GM19452 (cell line): ENCODE measurements around the gene STAM2.
"Not testable (repeated sequence)": the region's sequence is repeated elsewhere in the genome, so short reads cannot be mapped to it uniquely, and the experiment has no call there.

Experiments used
- ATAC-seq: cut with Tn5 transposase; IDR thresholded peaks from one replicate; pipeline ENCODE4 v1.9.1; 2021; ENCODE audit not compliant: unreplicated experiment

The STAM2 gene

DNA sequence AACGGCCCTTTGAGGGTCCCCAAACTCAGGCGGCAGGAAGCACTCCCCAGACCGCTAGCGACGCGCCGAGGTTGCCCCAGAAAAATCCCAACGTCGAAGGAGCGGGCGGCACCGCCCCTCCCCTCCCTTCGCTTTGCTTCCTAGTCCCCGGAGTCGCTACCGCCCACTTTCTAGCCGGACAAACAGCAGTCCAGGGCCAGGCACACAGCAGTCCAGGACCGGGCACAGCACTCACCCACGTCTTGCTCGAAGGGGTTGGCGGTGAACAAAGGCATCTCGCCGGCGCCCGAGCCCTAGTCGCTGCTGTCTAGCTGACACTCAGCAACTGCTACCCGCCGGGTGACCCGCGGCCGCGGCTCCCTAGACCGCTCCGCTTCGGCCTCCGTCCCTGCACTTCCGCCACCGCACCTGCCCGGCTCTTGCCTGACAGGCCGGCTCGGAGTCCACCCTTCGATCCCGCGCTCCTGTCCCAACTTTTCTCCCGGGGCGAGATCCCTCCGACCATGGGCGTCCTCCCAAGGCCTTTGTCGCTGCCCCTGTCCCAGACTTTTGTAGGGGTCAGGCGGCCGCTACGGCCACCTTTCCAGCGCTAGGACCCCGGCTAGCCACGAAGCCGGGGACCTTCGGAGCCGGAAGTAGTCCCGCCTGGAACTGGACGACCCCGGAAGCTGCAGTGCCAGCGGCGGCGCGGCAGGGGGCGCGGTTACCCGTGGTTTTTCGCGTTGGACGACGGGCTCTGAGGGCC lies at the start of gene STAM2:
Gene STAM2 (minus strand): TSS at position 396 of the 745 bp plus-strand sequence. CDS start 121 bp downstream, at position 275.
- peak; percentile 81 for ATAC-seq

DNA sequence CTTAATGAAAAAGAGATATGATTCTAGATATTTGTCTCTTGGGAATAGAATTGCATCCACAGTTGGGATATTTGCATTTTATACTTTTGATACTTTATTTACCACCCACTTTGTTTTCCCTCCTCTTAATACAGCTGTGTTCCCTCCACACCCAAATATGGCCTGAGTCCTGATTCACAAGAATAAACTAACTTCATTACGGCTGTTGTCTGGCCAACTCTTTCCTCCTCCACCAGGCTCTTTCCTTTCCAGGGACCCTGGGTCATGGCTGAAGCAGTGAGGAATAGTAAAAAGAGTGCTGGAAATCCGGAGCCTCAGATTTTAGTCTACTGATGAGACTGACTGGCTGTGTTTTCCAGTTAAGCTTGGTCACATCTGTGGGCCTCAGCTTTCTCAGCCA lies 48.4 kb upstream of the STAM2 start:
- no peak for ATAC-seq

DNA sequence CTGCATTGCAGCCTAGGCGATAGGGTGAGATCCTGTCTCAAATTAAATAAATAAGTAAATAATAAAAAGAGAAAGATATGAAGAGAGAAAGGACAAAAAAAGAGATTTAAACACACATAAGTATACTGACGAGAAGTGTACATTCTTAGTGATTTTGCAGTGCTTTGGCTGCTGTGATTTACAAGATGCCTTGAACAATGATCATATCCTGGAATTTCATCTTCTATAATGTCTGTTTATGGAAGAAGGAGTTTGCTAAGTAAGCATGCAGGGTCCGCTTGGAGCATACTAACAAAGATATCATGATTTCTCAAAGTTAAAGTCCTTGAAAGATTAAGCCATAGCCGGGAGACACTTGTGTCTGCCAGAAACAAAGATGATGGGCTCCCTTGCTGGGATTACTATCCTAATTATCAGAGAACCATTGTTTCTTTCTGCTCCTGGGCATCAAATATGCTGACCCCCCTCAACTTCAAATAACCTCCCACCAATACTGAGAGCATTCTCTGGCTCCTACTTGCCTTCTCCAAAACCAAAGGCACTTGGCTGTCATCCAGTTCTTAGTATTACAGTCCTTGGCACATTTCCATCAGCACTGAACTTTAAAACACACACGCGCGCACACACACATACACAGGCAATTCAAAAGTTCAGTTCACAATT lies 47.5 kb upstream of the STAM2 start:
- ATAC-seq: no peak

DNA sequence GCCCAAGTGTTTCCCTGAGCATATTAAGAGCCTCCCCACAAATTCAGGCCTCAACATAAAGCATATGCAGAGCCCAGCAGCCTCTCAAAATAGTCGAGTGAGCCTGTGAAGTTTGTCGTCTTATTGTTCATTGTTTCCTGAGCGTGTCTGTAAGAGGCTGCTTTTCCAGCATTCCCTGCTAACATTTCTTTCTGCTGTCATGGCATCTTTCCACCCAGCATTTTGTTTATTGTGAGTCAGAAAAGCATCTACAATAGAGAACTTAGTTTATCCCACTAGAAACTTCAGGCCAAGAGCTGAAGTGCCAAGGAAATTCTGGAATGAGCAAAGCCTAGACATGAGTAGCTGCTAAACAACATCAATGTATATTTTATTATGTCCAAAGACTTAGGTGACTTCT lies 46.3 kb upstream of the STAM2 start:
- ATAC-seq: no peak

DNA sequence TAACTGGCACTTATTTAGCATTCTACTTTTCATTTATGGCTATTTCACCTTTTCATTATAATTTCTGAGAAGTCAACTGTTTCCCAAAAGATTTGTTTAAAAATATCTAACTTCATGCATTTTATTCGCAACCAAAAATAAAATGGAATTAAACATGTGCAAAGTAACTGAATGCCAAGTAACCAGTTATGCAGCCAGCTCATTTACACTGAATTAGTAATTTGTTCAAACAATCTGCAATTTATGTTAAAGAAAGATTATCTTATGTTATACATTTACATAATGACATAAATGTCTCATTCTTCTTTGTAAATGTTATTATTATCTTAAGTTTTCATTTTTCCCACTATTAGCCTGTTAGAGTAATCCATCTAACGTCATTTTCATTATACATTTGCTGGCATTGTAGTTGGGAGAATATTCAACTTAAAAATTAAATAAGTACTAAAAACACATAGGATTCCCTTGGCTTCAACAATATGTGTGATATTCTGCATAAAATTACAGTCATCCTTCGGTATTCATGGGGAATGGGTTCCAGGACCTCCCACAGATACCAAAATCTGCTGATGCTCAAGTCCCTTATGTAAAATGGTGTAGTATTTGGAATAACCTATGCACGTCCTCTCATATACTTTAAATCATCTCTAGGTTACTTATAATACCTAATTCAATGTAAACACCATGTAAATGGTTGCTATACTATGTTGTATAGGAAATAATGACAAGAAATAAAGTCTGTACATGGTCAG lies 43.7 kb upstream of the STAM2 start:
- ATAC-seq: no peak

DNA sequence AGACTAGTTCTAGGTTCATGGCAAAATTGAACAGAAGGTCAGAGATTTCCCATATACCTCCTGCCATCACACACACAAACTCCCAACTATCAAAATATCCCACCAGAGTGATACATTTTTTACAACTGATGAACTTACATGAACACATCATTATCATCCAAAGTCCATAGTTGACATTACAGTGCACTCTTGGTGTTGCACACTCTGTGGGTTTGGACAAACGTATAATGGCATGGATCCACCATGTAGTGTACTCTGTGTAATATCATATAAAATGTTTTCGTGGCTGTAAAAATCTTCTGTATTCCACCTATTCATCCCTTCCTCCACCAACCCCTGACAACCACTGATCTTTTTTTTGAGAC lies 25.9 kb upstream of the STAM2 start:
- ATAC-seq: no peak

DNA sequence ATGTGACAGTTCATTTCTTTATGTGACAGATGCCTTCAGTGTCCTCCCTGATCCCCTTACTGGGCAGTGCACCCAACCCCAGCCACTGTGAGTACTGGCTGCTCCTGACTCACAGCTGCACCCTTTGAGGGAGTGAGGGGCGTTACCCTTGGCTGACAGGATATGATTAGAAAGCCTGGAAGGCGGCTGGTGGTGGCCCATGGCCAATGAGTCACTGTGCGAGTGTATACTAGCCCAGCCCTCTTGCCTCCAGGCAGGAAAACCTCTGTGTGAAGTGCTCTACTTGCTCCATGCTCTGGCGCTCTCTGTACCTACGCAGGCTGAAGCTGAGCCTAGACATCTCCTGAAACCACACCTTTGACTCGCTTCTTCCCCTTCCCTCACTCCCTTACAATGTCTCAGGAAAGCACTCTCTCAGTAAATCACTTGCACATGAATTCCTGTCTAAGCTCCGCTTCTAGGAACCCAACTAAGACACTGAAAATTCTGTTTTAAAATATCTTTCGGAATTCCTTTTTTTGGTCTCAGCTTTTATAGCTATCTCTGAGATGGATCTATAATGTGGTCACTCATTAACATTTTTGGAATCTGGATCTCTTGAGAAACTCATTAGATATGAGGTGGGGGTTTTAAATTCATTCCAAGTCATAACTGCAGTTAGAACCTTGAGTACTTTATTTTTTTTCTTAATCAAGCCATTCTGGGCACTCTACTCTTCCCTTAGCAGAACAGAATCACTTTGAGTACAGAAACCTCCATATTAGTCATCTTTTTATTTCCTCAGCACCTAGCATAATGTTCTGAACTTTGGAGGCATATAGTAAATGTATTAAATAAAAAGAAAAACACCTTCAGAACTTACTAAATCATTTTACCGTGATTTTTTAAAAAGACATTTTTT lies 25.3 kb upstream of the STAM2 start:
- ATAC-seq: peak; percentile 60

DNA sequence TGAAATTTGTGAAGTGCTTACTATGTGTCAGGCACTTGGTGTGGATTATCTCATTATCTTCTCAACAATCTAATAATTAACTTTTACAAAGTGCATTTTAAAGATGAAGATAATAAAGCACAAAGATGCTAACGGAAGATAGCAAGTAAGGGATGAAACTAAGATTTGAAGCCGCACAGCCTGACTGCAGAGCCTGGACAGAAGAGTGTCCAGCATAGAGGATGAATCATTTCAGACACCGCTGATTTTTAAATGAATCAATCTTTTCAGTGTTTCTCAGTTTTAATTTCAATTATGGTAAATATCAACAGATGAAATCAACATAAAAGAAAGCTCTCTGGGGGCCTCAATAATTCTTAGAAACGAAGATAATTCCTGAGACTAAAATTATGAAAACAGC lies 24.5 kb upstream of the STAM2 start:
- no peak for ATAC-seq

DNA sequence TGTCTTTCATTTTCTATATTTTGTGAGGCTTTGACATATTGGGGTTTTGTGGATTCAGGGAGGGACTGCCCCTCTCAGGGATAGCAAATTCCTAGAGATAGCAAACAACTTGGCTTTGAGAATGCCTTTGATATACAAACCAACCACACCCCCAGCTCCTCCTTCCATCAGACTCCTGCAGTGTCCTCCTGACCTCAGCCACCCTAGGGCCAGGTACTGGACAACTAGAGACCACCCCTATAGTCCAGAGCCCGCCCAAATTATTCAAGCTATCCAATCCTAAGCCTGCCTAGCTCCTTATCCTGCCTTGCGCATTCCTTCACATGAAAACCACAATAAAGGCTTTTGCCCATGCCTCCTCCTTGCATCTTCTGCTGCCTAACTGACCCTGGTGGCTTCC lies 22.9 kb upstream of the STAM2 start:
- no peak for ATAC-seq

DNA sequence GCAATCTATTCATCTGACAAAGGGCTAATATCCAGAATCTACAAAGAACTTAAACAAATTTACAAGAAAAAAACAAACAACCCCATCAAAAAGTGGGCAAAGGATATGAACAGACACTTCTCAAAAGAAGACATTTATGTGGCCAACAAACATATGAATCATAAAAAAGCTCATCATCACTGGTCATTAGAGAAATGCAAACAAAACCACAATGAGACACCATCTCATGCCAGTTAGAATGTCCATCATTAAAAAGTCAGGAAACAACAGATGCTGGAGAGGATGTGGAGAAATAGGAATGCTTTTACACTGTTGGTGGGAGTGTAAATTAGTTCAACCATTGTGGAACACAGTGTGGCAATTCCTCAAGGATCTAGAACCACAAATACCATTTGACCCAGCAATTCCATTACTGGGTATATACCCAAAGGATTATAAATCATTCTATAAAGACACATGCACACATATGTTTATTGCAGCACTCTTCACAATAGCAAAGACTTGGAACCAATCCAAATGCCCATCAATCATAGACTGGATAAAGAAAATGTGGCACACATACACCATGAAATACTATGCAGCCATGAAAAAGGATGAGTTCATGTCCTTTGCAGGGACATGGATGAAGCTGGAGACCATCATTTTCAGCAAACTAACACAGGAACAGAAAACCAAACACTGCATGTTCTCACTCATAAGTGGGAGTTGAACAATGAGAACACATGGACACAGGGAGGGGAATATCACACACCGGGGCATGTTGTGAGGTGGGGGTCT lies 22.1 kb upstream of the STAM2 start:
- ATAC-seq: not testable (repeated sequence)

DNA sequence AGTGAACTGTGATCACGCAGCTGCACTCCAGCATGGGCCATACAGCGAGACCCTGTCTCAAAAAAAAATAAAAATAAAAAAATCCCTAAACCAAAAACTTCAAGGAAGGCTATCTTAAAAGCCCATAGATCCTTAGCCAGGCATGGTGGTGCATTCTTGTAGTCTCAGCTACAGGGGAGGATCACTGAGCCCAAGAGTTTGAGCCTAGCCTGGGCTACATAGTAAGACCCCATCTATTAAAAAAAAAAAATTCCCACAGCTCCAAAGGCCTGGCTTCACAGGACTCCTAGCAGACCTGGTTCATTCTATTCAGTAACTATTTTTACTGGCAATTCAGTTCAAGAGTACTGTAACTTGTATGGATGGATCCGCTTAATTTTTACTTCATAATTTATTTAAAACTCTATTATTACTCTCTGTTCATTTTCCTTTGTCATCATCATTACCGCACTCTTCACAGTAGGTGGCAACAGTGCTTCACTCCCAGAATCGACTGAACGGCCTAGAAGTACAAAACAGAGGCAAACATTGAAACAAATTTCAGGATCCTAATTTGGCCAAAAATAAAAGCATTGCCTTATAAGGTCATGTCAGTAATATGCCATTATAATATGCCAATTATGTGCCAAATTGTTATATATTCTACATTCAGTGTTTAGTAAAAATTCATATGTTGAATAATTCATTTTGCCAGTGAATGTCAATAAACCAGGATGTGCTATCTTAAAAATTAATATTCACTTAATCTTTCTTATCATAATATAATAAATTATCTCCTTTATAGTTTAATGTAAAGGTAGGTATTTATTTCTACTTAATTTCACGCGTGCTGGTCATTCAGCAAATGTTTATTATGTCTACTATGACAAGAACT lies 14.3 kb upstream of the STAM2 start:
- no peak for ATAC-seq

DNA sequence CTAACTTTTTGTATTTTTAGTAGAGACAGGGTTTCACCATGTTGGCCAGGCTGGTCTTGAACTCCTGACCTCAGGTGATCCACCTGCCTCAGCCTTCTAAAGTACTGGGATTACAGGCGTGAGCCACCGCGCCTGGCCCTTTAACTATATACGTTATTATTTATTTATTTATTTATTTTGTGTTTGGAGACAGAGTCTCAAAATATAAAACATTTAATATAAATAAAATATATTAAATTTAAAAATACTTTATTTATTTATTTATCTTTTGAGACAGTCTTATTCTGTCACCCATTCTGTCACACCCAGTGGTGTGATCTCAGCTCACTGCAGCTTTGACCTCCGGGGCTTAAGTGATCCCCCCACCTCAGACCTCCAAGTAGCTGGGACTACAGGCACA lies 11.2 kb upstream of the STAM2 start:
- not testable (repeated sequence) for ATAC-seq

DNA sequence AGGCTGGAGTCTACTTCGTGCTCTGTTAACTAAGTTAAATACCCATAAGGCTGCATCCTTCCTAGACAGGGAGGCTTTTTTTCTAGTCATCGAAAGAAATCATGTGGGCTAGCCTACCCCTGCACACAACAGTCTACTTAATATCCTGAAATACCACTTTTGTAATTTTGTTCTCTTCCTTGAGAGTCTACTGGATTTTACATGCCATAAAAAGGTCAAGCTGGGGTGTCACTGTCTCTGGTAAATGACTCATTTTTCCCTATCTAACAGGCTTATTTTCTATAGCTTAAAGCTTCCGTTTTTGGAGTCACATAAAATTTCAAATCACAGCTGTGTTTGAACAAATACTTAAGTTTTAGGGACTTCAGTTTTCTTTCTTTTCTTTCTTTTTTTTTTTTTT lies 10.7 kb upstream of the STAM2 start:
- no peak for ATAC-seq

DNA sequence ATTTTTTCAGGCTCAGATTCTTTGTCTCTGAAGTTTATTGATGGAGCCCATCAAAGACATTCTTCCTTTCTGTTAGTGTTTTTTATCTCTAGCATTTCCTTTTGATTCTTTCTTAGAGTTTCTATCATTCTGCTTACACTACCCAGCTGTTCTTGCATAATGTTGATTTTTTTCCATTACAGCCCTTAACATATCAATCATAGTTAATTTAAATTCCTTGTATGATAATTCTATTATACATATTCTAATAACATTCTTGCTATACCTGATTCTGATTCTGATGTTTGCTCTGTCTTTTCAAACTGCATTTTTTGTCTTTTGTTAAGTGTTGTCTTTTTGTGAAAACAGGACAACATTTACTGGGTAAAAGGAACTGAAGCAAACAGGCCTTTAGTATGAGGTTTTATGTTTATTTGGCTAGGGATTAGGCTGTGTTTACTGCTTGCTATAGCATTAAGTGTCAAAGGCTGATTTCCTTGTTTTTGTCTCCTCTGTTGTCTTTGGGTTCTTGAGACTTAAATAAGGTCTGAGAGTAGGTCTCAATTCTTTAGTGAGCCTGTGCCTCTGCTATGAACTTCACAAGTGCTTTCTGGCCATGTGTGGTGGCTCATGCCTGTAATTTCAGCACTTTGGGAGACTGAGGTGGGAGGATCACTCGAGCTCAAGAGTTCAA lies 8.0 kb upstream of the STAM2 start:
- no peak for ATAC-seq

DNA sequence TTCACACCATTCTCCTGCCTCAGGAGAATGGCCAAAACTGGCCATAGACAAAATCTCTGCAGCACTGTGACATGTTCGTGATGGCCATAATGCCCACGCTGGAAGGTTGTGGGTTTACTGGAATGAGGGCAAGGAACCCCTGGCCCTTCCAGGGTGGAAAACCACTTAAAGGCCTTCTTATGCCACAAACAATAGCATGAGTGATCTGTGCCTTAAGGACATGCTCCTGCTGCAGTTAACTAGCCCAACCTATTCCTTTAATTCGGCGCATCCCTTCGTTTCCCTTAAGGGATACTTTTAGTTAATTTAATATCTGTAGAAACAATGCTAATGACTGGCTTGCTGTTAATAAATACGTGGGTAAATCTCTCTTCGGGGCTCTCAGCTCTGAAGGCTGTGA lies 2.1 kb upstream of the STAM2 start:
- ATAC-seq: not testable (repeated sequence)

DNA sequence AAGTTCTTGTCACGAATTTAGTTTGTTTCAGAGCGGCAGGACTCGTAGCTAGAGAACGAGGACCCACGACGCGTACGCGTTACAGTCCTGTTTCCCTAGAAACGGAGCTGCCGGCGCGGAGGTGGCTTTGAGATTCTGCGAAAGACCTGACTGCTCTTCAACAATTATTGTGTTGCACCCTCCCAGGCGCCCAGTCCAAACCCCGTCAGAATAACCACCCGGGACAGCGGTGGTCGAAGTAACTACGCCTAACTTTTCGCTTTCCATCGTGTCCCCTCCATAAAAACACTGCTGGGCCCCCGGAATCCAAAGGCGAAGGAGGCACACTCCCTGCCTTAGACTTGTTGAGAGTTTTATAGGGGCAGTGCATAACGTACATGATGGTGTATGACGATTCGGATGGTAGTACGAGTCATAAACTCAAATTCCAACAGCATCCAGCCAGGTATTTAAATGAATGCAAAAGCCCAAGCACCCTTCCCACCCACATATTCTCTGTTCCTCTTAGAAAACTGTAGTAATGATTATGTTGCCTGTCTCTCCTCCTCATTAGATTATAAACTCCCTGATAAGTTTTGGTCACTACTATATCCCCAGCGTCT lies 651 bp upstream of the STAM2 start:
- ATAC-seq: peak; percentile 11

DNA sequence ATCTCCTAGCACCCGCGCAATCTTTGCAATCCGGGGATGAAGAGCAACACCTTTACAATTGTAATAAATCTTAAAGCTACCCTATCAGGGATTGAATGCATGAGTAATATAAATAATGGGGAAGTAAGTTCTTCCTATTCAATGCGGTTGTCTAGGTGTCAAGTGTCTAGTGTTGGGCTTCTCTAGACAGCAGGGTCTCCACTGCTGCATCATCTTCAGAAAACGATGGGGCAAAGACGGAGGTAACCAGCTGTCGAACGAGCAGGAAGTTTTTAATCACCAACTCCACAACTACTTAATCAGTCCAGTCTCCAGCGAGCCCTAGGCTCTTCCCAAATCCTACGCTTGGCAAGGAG lies 573 bp downstream of the STAM2 start:
- peak; percentile 25 for ATAC-seq

DNA sequence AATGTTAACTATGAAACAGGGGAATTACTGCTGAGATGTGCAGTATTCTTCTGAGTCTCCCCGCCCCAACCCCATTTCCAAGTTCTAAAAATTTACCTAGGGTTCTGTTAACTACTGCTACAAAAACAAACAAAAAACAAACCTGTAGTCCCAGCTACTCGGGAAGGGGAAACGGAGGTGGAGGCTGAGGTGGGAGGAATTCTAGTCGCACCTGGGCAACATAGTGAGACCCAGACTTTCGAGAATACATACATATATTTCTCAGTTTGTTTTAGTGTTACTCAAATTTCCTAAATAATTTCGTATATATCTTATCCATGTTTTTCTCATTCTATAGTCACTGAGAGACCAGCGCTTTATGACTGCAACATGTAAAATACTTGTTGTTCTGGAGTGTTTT lies 989 bp downstream of the STAM2 start:
- no peak for ATAC-seq
